ENCODE results near the gene PLCXD1.

DNA sequence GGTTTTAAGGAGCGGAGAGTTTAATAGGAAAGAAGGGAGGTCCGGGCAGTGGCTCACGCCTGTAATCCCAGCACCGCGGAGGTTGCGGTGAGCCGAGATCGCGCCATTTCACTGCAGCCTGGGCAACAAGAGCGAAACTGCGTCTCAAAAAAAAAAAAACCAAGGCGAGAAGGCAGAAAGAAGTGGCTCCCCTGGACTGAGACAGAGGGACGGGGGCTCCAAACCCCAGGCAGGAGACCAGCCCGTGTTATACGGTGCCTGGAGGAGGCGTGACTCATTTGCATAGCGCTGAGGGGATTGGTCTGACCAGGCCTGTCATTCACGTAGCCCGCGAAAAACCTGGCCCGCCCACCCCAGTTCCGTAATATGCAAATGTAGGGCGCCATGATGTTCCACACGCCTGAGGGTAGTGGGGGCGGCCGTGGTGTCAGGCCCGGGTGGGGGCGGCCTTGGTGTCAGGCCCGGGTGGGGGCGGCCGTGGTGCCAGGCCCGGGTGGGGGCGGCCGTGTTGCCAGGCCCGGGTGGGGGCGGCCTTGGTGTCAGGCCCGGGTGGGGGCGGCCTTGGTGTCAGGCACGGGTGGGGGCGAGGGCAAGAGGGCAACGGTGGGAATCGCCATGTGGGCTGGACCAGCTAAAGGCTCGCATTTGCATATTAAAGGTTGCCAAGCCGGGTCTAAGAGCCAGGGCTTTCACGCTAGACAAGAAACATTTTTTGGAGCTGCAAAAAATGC is 2.1 kb downstream of the PLCXD1 start:
- TF ChIP-seq, protein P1, sequence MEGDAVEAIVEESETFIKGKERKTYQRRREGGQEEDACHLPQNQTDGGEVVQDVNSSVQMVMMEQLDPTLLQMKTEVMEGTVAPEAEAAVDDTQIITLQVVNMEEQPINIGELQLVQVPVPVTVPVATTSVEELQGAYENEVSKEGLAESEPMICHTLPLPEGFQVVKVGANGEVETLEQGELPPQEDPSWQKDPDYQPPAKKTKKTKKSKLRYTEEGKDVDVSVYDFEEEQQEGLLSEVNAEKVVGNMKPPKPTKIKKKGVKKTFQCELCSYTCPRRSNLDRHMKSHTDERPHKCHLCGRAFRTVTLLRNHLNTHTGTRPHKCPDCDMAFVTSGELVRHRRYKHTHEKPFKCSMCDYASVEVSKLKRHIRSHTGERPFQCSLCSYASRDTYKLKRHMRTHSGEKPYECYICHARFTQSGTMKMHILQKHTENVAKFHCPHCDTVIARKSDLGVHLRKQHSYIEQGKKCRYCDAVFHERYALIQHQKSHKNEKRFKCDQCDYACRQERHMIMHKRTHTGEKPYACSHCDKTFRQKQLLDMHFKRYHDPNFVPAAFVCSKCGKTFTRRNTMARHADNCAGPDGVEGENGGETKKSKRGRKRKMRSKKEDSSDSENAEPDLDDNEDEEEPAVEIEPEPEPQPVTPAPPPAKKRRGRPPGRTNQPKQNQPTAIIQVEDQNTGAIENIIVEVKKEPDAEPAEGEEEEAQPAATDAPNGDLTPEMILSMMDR (conservative IDR thresholded peaks at IDR 0.05; ENCODE audit: low read depth, low read length) = no peak
- no peak for TF ChIP-seq EZH2 (IDR thresholded peaks at IDR 0.05; ENCODE audit: borderline replicate concordance, low read depth, low read length, poor library complexity, severe bottlenecking)
